Progenitor cell of endocrine pancreas (in vitro differentiated cells): ENCODE results near the gene ACTRT2. TPM values are rescaled to one million over a fixed set of nuclear protein-coding genes. Genes with fewer than 3 reads are reported as not detected.

ENCODE experiments used
- DNase-seq: peaks from one replicate; pipeline ENCODE4 v3.0.0; 2021; ENCODE audit warnings: low spot score; ENCODE audit not compliant: unreplicated experiment
- H3K27ac Mint-ChIP-seq: 2 replicates; pipeline ENCODE4 v1.8.0; 2021; ENCODE audit warnings: mild to moderate bottlenecking, moderate library complexity, mixed read lengths
- H3K27me3 Mint-ChIP-seq: 2 replicates; pipeline ENCODE4 v1.8.0; 2021; ENCODE audit warnings: mixed read lengths
- H3K36me3 Mint-ChIP-seq: 2 replicates; pipeline ENCODE4 v1.8.0; 2022; ENCODE audit warnings: mixed read lengths; ENCODE audit not compliant: insufficient read depth
- H3K4me1 Mint-ChIP-seq: 2 replicates; pipeline ENCODE4 v1.8.0; 2021; ENCODE audit warnings: low read depth, mixed read lengths
- H3K4me3 Mint-ChIP-seq: 2 replicates; pipeline ENCODE4 v1.8.0; 2021; ENCODE audit warnings: low read depth, mild to moderate bottlenecking, moderate library complexity, mixed read lengths
- H3K9me3 Mint-ChIP-seq: 2 replicates; pipeline ENCODE4 v1.8.0; 2021; ENCODE audit warnings: low read depth, mixed read lengths
- total RNA-seq: library from RNA; stranded (reverse); gene quantifications from 2 replicates; pipeline ENCODE4 v1.2.1, GENCODE V29; 2021
- TF ChIP-seq, protein P1 (sequence below): fragments of 200-600 bp; sonication (generic); IDR thresholded peaks from one replicate; pipeline ENCODE4 v1.5.0; 2021; ENCODE audit warnings: antibody characterized with exemption, mild to moderate bottlenecking; ENCODE audit not compliant: unreplicated experiment

Gene ACTRT2
- total RNA-seq, 1 donor from 2014 or later: not detected

DNA sequence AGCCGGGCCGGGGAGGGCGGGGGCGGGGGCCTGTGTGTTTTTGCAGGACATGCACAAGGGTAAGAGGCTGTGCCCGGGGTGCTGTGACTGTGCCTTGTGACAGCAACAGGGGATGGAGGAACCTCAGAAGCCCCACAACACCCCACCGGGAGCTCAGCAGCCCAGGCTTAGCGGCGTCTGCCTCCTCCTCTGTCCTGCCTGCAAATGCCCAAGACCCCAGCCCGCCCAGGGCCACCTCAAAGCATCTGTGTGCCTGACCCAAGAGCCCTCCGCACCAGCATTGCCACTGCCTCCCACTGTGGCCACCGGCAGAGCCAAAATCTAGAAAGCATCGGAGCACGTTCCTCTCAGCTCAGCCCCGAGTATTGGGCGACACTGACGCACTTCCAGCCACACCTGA lies 2.7 kb upstream of the ACTRT2 start:
- peaks cover 4% of the 10 kb centered on the region for H3K27me3 Mint-ChIP-seq
- no peaks in the 10 kb centered on the region for H3K36me3 Mint-ChIP-seq
- DNase-seq: no peak
- no peak overlapping the region for H3K4me3 Mint-ChIP-seq
- H3K4me1 Mint-ChIP-seq: no peaks in the 10 kb centered on the region
- H3K27ac Mint-ChIP-seq: no peak overlapping the region
- peaks cover 3% of the 10 kb centered on the region for H3K9me3 Mint-ChIP-seq
- TF ChIP-seq, protein P1, sequence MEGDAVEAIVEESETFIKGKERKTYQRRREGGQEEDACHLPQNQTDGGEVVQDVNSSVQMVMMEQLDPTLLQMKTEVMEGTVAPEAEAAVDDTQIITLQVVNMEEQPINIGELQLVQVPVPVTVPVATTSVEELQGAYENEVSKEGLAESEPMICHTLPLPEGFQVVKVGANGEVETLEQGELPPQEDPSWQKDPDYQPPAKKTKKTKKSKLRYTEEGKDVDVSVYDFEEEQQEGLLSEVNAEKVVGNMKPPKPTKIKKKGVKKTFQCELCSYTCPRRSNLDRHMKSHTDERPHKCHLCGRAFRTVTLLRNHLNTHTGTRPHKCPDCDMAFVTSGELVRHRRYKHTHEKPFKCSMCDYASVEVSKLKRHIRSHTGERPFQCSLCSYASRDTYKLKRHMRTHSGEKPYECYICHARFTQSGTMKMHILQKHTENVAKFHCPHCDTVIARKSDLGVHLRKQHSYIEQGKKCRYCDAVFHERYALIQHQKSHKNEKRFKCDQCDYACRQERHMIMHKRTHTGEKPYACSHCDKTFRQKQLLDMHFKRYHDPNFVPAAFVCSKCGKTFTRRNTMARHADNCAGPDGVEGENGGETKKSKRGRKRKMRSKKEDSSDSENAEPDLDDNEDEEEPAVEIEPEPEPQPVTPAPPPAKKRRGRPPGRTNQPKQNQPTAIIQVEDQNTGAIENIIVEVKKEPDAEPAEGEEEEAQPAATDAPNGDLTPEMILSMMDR: no peak

DNA sequence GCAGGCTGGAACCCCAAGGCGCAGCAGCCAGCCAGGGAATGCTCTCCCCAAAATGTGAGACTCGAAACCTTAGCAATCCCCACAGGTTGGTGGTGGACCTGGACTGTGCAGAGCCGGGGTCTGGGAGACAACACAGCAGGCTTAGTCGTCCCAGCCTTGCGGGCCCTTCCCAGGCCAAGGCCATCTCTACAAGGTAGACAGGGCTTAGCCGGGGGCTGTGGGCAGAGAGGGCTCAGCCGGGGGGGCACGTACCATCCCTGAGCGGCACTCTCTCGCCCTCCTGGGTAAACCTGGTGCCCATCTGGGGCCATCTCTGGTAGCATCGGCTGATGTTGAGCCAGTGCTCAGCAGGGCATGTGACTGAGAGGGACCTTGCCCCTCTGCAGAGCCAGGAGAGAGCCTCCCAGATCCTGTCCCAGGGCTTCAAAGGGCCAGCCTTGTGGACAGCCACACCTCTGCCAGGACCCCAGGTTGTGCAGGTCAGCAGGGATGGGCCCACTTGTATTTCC lies 2.2 kb upstream of the ACTRT2 start:
- Mint-ChIP-seq H3K4me1 (no peaks in the 10 kb centered on the region), H3K36me3 (no peaks in the 10 kb centered on the region), H3K9me3 (peaks cover 4% of the 10 kb centered on the region), H3K27me3 (peaks cover 4% of the 10 kb centered on the region), H3K27ac (no peak overlapping the region), H3K4me3 (no peak overlapping the region)
- no peak for DNase-seq
- TF ChIP-seq, protein P1: no peak

DNA sequence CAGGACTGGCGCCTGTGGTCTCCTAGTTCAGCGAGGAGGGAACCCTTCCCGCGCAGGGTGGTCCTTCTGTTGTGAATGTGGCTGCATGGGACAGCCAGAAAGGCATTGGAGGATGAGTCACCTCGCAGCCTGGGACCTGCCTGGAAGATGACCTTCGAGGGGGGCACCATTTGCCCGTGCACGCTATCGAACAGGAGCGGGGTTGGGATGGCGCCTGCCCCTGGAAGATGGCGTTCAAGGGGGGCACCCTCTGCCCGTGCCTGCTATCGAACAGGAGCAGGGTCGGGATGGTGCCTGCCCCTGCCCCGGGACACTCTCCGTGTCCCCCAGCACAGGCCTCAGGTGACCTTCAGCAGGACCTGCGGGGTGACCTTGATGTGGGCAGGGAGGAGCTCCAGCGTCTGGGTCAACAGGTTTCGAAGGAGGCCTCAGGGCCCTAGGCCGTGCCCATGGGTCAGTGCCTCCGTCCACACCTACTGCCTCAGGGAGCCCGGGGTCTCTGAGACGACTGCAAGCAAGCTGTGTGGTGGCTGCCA lies 1.7 kb upstream of the ACTRT2 start:
- Mint-ChIP-seq H3K36me3 (no peaks in the 10 kb centered on the region), H3K4me3 (no peak overlapping the region), H3K4me1 (no peaks in the 10 kb centered on the region), H3K27ac (no peak overlapping the region), H3K9me3 (peaks cover 9% of the 10 kb centered on the region), H3K27me3 (no peaks in the 10 kb centered on the region)
- TF ChIP-seq, protein P1: no peak
- no peak for DNase-seq

DNA sequence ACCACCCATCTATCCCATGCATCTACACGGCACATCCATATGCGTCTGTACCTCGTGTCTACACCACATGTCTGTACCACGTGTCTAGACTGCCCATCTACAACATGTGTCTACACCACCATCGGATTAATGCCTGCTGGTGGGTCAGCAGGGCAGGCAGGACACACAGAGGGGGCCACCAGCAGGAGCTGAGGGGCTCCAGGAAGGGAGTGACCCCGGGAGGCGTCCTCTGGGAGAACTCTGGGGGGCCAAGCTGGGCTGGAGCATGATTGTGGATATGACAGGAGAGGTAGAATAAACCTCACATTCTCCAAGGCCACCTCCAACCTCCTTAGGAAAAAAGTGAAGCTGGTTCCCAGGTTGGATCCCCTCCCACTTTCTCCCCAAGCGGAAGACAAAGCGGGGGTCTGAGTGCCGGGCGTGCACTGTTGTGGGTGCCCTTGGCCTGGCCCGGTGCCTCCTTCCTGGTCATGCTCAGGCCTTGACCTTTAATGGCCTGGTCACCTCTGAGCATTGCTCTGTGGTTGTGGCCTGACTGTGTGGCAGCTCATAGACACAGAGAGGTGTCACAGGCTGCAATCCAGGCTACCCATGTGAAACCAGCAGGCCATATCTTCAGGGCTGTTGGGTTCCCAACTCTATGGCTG lies 881 bp upstream of the ACTRT2 start:
- Mint-ChIP-seq H3K27ac (no peak overlapping the region), H3K4me1 (no peaks in the 10 kb centered on the region), H3K36me3 (no peaks in the 10 kb centered on the region), H3K9me3 (peaks cover 9% of the 10 kb centered on the region), H3K27me3 (no peaks in the 10 kb centered on the region), H3K4me3 (no peak overlapping the region)
- DNase-seq: no peak
- TF ChIP-seq, protein P1: no peak

DNA sequence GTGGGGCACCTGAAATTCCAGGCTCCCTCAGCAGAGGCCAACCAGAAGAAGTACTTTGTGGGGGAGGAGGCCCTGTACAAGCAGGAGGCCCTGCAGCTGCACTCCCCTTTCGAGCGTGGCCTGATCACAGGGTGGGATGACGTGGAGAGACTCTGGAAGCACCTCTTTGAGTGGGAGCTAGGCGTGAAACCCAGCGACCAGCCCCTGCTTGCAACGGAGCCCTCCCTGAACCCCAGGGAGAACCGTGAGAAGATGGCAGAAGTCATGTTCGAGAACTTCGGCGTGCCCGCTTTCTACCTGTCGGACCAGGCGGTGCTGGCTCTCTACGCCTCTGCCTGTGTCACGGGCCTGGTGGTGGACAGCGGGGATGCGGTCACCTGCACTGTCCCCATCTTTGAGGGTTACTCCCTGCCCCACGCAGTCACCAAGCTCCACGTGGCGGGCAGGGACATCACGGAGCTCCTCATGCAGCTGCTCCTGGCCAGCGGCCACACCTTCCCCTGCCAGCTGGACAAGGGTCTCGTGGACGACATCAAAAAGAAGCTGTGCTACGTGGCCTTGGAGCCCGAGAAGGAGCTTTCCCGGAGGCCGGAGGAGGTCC lies 634 bp downstream of the ACTRT2 start:
- no peaks in the 10 kb centered on the region for H3K4me1 Mint-ChIP-seq
- no peak for DNase-seq
- no peaks in the 10 kb centered on the region for H3K27me3 Mint-ChIP-seq
- peaks cover 9% of the 10 kb centered on the region for H3K9me3 Mint-ChIP-seq
- H3K27ac Mint-ChIP-seq: no peak overlapping the region
- no peaks in the 10 kb centered on the region for H3K36me3 Mint-ChIP-seq
- TF ChIP-seq, protein P1: no peak
- no peak overlapping the region for H3K4me3 Mint-ChIP-seq
